Esophagus squamous epithelium (tissue), 5 donors: Measurements from ENCODE around the gene NAV3. TPM values are rescaled to one million over a fixed set of nuclear protein-coding genes. Genes with fewer than 3 reads are reported as not detected.

Experiments
- DNase-seq: peaks from one replicate; lab custom pipeline; 2025; lab: John Stamatoyannopoulos, UW
- H3K27ac ChIP-seq, 4 donors: fragments of 200-600 bp; sonication (generic); one replicate each; pipeline ENCODE4 v1.5.1; 2016 to 2019; ENCODE audit warnings: mild to moderate bottlenecking in 1 of 4
- H3K27me3 ChIP-seq, 4 donors: fragments of 200-600 bp; sonication (generic); 1 replicate in 3 of 4; 2 replicates in 1 of 4; pipeline versions ENCODE4 v1.5.1 to v1.6.0; 2017 to 2021; ENCODE audit warnings: antibody characterized with exemption in 1 of 4
- H3K36me3 ChIP-seq, 3 donors: fragments of 200-600 bp; sonication (generic); one replicate each; pipeline ENCODE4 v1.5.1; 2016 to 2019
- H3K4me1 ChIP-seq, 3 donors: fragments of 200-600 bp; sonication (generic); one replicate each; pipeline ENCODE4 v1.5.1; 2017 to 2019
- H3K4me3 ChIP-seq, 4 donors: fragments of 200-600 bp; sonication (generic); 1 replicate in 3 of 4; 2 replicates in 1 of 4; pipeline ENCODE4 v1.5.1; 2016 to 2019; ENCODE audit warnings: mild to moderate bottlenecking in 2 of 4, moderate library complexity in 1 of 4
- H3K9me3 ChIP-seq, 3 donors: fragments of 200-600 bp; sonication (generic); one replicate each; pipeline ENCODE4 v1.5.1; 2016 to 2019
- POLR2A ChIP-seq, 4 donors: fragments of 450-650 bp; IDR thresholded peaks; one replicate each; pipeline ENCODE4 v1.6.1; 2017; ENCODE audit warnings: antibody characterized with exemption in 4 of 4, mild to moderate bottlenecking in 4 of 4, moderate library complexity in 3 of 4
- WGBS, 2 donors: methylation state at CpG; one replicate each; pipeline ENCODE4 v1.1.5; 2018; 5-methylcytosine and 5-hydroxymethylcytosine counted together
- intact Hi-C: fragments of 100-400 bp; cut with DNase I; formaldehyde crosslinking; loops from one replicate; pipeline ENCODE4 v1.15.0; 2022
- total RNA-seq, 4 donors: library from RNA; depleted of rRNA; stranded (reverse); fragments of >200 nt; gene quantifications; one replicate each; pipeline ENCODE4 v1.1.0, GENCODE V29; 2016
- TF ChIP-seq, protein P1 (sequence below), 6 experiments: fragments of 450-650 bp in 4 of 6; fragments of 200-600 bp in 2 of 6; sonication (generic) in 2 of 6; IDR thresholded peaks; one replicate each; pipeline ENCODE4 v1.5.1; 2016 to 2019; ENCODE audit warnings: antibody characterized with exemption in 6 of 6, mild to moderate bottlenecking in 4 of 6, moderate library complexity in 4 of 6
- donor health status: DM: yes; HTN: yes; CAD: no.

The NAV3 gene
- total RNA-seq, 4 donors from 2014 or later = 0.34 to 4.6 (median 3.2) TPM

DNA sequence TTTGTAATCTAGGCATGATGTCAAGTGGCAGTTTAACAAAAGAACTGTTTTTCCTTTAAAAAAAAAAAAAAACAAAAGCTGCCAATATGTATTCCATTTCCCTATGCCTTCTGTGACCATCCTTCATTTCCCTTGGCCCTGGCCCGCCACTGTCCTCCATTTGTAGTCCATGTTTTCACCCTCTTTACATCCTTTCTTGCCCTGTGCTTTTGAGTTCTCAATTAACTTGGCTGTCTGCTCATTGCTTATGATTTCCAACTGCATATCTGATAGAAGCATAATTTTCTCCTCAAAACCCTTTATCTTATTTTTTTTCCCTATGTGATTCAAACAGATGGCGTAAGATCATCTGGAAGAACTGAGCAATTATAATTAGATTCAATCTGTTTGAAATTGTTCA, 297.5 kb downstream of the NAV3 start:
- H3K27me3 ChIP-seq = no peaks in the 10 kb centered on the region
- WGBS, 2 donors = 52 to 78% methylated on average over 2 of the region's 2 CpGs
- TF ChIP-seq, protein P1, sequence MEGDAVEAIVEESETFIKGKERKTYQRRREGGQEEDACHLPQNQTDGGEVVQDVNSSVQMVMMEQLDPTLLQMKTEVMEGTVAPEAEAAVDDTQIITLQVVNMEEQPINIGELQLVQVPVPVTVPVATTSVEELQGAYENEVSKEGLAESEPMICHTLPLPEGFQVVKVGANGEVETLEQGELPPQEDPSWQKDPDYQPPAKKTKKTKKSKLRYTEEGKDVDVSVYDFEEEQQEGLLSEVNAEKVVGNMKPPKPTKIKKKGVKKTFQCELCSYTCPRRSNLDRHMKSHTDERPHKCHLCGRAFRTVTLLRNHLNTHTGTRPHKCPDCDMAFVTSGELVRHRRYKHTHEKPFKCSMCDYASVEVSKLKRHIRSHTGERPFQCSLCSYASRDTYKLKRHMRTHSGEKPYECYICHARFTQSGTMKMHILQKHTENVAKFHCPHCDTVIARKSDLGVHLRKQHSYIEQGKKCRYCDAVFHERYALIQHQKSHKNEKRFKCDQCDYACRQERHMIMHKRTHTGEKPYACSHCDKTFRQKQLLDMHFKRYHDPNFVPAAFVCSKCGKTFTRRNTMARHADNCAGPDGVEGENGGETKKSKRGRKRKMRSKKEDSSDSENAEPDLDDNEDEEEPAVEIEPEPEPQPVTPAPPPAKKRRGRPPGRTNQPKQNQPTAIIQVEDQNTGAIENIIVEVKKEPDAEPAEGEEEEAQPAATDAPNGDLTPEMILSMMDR (IDR thresholded peaks at IDR 0.05) = no peak
- no peak for TF ChIP-seq POLR2A (IDR thresholded peaks at IDR 0.05)
- no peak overlapping the region for H3K27ac ChIP-seq
- no peak for DNase-seq
- intact Hi-C loops = no loop called here
- no peaks in the 10 kb centered on the region for H3K4me1 ChIP-seq
- H3K4me3 ChIP-seq = no peak overlapping the region
- peaks cover 0 to 5% (median 0%) of the 10 kb centered on the region in 3 donors for H3K36me3 ChIP-seq
- H3K9me3 ChIP-seq = no peaks in the 10 kb centered on the region

DNA sequence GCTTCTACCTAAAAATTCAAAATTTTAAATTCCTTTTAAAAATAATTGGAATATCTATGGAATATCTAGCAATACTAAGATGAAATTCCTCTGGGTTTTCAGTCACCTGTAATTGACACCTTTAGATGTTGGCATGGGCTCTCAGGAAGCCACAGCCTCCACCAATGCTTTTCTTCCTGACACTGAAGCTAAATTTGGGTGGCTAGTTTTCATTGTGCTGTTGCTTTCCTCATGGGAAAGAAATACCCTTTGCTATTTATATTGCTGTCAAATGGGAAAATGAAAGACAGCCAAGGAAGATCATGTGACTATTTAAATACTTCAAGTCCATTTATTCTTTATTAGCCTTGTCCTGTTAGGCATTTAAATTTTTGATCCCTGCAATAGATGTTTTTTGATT, 313.0 kb downstream of the NAV3 start:
- no peak overlapping the region for H3K27ac ChIP-seq
- TF ChIP-seq POLR2A (IDR thresholded peaks at IDR 0.05) = no peak
- TF ChIP-seq, protein P1 (IDR thresholded peaks at IDR 0.05) = no peak
- H3K36me3 ChIP-seq = no peaks in the 10 kb centered on the region
- intact Hi-C loops = no loop called here
- no peaks in the 10 kb centered on the region for H3K27me3 ChIP-seq
- DNase-seq = no peak
- H3K9me3 ChIP-seq = no peaks in the 10 kb centered on the region
- H3K4me1 ChIP-seq = no peaks in the 10 kb centered on the region
- H3K4me3 ChIP-seq = no peak overlapping the region

DNA sequence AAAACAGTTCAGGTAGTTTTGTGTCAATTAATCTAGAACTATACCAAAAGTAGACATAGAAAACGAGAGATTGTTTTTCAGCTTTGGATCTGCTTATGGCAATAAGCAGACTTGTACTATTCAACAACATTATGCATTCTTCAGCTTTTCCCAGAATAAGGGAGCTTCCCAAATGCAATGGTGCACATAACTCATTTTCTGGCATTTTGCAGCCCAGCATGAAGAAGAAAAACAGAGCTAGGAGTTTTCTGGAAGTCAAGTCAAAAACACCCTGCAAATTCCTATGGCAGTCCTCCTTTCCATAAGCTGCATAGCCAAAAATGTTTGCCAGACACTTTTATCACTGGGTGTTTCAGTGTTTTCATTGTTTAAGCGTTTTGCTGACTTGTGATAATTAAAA, 314.7 kb downstream of the NAV3 start:
- no peak for TF ChIP-seq POLR2A (IDR thresholded peaks at IDR 0.05)
- TF ChIP-seq, protein P1 (IDR thresholded peaks at IDR 0.05) = no peak
- intact Hi-C loops = no loop called here
- Histone ChIP-seq H3K4me1 (no peaks in the 10 kb centered on the region), H3K4me3 (no peak overlapping the region), H3K27ac (no peak overlapping the region), H3K36me3 (no peaks in the 10 kb centered on the region), H3K27me3 (no peaks in the 10 kb centered on the region), H3K9me3 (no peaks in the 10 kb centered on the region)
- 35% methylated on average over 2 of the region's 2 CpGs for WGBS, 2 donors
- no peak for DNase-seq

DNA sequence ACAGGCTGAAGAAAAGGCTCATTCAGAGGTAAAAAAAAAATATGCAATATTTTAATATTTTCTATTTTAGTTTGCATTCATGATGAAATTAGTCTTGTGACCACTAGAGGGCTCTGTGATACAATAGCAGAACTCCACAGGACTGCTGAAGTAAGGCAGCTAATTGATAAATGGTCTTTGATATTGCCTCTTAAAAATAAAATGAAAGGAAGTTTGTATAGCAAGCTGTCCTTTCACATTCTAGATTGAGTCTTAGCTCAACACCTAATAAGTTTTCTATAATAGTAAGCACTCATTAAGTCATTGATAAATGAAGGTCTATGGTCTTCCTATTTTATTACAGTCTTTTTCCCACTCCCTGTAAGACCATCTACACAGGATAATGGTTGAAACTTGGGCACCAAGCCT, 315.7 kb downstream of the NAV3 start:
- Histone ChIP-seq H3K27me3 (no peaks in the 10 kb centered on the region), H3K4me3 (no peak overlapping the region), H3K4me1 (no peaks in the 10 kb centered on the region), H3K27ac (no peak overlapping the region), H3K9me3 (no peaks in the 10 kb centered on the region), H3K36me3 (no peaks in the 10 kb centered on the region)
- DNase-seq = no peak
- intact Hi-C loops = no loop called here
- TF ChIP-seq, protein P1 (IDR thresholded peaks at IDR 0.05) = peak; percentile 26 to 52 (median 44)
- no peak for TF ChIP-seq POLR2A (IDR thresholded peaks at IDR 0.05)

DNA sequence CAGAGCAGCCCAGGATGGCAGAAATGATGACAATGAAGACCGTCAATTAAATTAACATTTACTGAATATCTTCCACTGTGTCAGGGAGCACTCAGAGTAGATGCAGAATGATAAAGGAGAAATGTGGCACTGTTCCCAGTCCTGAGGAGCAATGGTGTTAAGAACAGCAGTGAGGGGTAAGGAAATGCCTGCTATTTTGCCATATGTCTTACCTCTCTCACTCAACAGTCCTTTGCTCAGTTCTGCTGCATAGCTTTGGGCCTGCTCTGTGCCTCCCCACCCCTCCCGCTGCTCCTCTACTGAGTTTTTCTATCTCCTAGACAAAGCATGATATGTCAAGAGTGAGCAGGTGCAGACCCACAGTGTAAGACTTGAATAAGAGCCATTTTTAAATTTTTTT, 318.8 kb downstream of the NAV3 start:
- DNase-seq = no peak
- H3K27ac ChIP-seq = no peak overlapping the region
- no peaks in the 10 kb centered on the region for H3K27me3 ChIP-seq
- no peaks in the 10 kb centered on the region for H3K36me3 ChIP-seq
- WGBS, 2 donors = 64 to 73% methylated on average over 2 of the region's 2 CpGs
- intact Hi-C loops = no loop called here
- no peak overlapping the region for H3K4me3 ChIP-seq
- H3K9me3 ChIP-seq = no peaks in the 10 kb centered on the region
- no peaks in the 10 kb centered on the region for H3K4me1 ChIP-seq
- no peak for TF ChIP-seq POLR2A (IDR thresholded peaks at IDR 0.05)
- TF ChIP-seq, protein P1 (IDR thresholded peaks at IDR 0.05) = no peak
